Measurements from ENCODE around the gene RASD2. TPM values are rescaled to one million over a fixed set of nuclear protein-coding genes. Genes with fewer than 3 reads are reported as not detected.

Gene RASD2
- total and polyA plus RNA-seq, 9 donors: 0.24 to 4.4 (median 2.8) TPM

DNA sequence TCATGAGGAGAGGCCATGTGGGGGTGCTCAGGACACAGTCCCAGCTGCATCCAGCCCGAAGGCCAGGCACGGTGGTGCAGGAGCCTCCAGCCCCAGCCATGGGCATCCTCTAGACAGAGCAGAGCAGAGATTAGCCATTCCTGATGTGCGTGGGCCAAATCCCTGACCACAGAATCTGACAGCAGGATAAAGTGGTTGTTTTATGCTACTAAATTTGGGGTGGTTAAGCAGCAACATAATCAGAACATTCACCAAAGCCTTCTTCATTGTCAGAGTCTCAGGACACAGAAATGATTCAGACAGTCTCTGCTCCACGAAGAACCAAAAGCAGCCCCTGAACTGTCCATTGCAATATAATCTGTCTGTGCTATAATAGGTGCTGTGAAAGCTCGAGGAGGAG is 19.7 kb downstream of the RASD2 start:
- H3K36me3 ChIP-seq: no peaks in the 10 kb centered on the region
- no peak overlapping the region for H3K4me3 ChIP-seq
- intact Hi-C loops (cut with DNase I): no loop called here
- 56 to 67% (median 65%) methylated on average over 5 of the region's 5 CpGs for WGBS, 3 donors
- TF ChIP-seq, protein P1, sequence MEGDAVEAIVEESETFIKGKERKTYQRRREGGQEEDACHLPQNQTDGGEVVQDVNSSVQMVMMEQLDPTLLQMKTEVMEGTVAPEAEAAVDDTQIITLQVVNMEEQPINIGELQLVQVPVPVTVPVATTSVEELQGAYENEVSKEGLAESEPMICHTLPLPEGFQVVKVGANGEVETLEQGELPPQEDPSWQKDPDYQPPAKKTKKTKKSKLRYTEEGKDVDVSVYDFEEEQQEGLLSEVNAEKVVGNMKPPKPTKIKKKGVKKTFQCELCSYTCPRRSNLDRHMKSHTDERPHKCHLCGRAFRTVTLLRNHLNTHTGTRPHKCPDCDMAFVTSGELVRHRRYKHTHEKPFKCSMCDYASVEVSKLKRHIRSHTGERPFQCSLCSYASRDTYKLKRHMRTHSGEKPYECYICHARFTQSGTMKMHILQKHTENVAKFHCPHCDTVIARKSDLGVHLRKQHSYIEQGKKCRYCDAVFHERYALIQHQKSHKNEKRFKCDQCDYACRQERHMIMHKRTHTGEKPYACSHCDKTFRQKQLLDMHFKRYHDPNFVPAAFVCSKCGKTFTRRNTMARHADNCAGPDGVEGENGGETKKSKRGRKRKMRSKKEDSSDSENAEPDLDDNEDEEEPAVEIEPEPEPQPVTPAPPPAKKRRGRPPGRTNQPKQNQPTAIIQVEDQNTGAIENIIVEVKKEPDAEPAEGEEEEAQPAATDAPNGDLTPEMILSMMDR (IDR thresholded peaks at IDR 0.05): no peak
- TF ChIP-seq POLR2A (IDR thresholded peaks at IDR 0.05) (no peak), EP300 (IDR thresholded peaks at IDR 0.05) (no peak)
- H3K27me3 ChIP-seq: no peaks in the 10 kb centered on the region
- no peaks in the 10 kb centered on the region for H3K9me3 ChIP-seq
- H3K27ac ChIP-seq: no peak overlapping the region
- H3K4me1 ChIP-seq (ENCODE audit: insufficient read depth): peaks cover 5% of the 10 kb centered on the region
- no peak for DNase-seq

DNA sequence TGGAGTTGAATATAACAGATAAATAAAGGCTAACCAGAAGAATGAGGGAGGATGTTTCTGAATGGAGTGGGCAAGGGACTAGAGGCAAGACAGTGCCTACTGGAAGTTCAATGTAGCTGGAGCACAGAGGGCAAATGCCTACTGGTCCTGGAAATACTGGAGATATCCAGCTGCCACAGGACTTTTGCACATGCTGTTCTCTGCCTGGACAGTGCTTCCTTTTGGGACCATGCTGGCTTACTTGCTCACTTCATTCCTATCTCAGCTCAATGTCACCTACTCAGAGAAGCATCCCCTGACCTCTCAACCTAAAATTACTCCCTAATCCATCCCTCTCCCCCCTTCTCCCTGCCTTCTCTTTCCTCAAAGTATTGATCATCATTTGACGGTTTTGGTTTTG is 20.2 kb downstream of the RASD2 start:
- TF ChIP-seq, protein P1 (IDR thresholded peaks at IDR 0.05): no peak
- TF ChIP-seq EP300 (IDR thresholded peaks at IDR 0.05) (no peak), POLR2A (IDR thresholded peaks at IDR 0.05) (no peak)
- Histone ChIP-seq H3K4me1 (ENCODE audit: insufficient read depth) (peaks cover 8% of the 10 kb centered on the region), H3K9me3 (no peaks in the 10 kb centered on the region), H3K36me3 (no peaks in the 10 kb centered on the region), H3K27me3 (no peaks in the 10 kb centered on the region), H3K4me3 (no peak overlapping the region), H3K27ac (no peak overlapping the region)
- intact Hi-C loops (cut with DNase I): no loop called here
- no peak for DNase-seq
- WGBS, 3 donors: 66 to 85% (median 74%) methylated on average over 1 of the region's 1 CpG

DNA sequence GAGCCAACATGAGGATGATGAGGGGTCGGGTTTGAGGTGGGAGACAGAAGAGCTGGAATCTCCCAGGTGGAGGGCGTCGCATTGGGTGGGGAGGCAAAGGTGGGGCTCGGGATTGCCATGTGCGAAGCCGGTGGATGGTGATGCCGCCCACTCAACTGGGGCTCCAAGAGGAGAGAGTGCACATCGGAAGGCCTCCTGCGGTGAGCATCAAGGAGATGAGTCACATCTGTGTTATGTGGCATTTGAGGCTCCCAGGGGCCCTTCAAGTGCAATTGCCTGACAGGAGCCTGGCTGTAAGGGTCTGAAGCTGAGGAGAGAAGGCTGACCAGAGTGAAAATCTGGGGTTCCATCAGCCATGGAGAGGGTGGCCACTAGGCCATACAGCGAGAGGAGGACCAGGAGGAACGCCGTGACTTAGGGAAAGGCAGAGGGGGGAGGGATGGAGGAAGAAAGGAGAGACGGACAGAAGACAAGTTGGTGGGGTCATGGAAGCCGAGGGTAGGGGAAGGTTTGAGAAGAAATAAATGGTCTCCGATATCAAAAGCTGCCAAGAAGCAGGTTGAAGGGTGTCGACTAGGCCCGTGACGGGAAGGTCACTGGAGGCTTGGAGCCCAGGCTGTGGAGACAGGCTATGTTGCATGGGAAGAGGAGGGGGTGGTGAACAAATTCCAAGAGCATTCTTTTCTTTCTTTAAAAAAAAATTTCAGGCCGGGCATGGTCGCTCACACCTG is 21.3 kb downstream of the RASD2 start:
- peaks cover 9% of the 10 kb centered on the region for H3K4me1 ChIP-seq (ENCODE audit: insufficient read depth)
- TF ChIP-seq EP300 (IDR thresholded peaks at IDR 0.05): no peak
- TF ChIP-seq, protein P1 (IDR thresholded peaks at IDR 0.05): no peak
- no peak for TF ChIP-seq POLR2A (IDR thresholded peaks at IDR 0.05)
- no peak overlapping the region for H3K4me3 ChIP-seq
- no peaks in the 10 kb centered on the region for H3K9me3 ChIP-seq
- intact Hi-C loops (cut with DNase I): no loop called here
- H3K27me3 ChIP-seq: no peaks in the 10 kb centered on the region
- WGBS, 3 donors: 92 to 93% (median 93%) methylated on average over 20 of the region's 20 CpGs
- no peak for DNase-seq
- H3K36me3 ChIP-seq: no peaks in the 10 kb centered on the region
- H3K27ac ChIP-seq: no peak overlapping the region

DNA sequence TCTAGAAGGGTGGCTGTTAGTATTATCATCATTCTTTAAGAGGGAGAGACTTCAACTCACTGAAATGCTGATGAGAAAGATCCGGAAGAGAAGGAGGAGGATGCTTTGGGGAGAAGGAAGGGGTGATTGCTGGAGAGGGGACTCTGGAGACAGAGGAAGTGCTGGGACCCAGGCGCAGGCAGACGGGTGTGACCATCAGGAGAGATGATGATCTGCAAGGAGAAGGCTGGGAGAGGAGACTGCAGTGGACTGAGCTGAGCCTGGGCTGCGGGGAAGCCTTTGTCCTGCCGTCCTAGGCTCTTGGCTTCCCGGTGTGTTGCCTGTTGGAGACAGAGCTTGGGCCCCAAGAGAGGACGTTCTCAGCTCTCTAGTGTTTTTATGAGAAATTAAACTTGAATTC is 22.6 kb downstream of the RASD2 start:
- Histone ChIP-seq H3K27ac (no peak overlapping the region), H3K4me3 (no peak overlapping the region), H3K9me3 (no peaks in the 10 kb centered on the region), H3K4me1 (ENCODE audit: insufficient read depth) (peaks cover 9% of the 10 kb centered on the region), H3K36me3 (no peaks in the 10 kb centered on the region), H3K27me3 (no peaks in the 10 kb centered on the region)
- no peak for TF ChIP-seq POLR2A (IDR thresholded peaks at IDR 0.05)
- no peak for TF ChIP-seq EP300 (IDR thresholded peaks at IDR 0.05)
- TF ChIP-seq, protein P1 (IDR thresholded peaks at IDR 0.05): no peak
- intact Hi-C loops (cut with DNase I): no loop called here
- WGBS, 3 donors: 81 to 89% (median 86%) methylated on average over 7 of the region's 7 CpGs
- DNase-seq: no peak
